Measurements from ENCODE around the gene UIMC1.

The UIMC1 gene

DNA sequence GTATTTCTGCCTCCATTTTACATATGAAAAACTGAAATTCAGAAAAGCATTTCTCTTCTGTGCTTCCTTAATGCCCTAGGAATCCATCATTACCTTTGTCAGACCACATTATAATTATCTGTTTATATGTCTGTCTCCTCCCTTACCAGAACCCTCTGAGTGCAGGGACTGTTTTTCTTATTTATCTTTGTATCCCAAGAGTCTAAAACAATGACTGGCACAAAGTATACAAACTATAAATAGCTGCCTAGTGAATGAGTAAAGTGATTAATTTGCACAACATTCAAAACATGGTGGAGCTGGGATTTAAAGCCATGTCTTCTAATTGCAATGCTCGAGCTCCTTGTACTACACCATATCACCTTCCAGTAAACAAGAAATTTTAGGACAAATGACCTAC is 58.1 kb downstream of the UIMC1 start:
- no peak for DNase-seq

DNA sequence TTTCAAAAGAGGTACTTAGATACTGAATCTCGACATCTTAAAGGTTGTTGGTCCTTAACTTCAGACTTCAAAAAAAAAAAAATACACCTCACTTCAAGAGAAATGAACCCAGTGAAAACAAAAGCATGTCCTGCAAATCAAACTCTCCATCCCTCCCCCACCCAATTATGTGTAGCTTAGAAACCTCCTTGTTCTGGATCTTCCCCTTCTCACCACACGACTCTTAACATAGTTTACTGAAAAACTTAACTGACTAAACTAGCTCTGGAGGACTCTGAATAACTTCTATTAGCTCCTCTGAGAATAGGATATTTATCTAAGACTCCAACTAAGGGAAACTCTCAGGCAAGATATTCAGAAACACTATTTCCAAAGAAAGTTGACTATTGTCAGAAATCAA is 58.7 kb downstream of the UIMC1 start:
- DNase-seq, result no peak

DNA sequence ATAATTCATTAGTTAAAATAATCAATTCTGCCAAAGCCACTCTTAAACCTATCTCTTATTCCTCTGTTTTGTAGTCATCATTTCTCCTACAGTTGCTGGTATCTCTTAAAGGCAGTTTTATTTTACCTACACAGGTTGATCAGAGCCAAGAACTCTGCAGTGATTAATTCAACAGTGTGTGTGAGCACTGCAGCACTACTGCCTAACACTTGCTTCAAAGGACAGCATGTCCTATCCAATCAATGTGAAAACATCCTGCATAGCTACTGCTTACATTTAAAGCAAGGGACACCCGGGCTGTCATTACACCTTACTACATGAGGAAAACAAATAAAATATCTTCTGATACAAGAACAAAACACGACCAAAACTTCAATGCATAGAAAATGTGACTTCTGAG is 62.3 kb downstream of the UIMC1 start:
- DNase-seq, result no peak

DNA sequence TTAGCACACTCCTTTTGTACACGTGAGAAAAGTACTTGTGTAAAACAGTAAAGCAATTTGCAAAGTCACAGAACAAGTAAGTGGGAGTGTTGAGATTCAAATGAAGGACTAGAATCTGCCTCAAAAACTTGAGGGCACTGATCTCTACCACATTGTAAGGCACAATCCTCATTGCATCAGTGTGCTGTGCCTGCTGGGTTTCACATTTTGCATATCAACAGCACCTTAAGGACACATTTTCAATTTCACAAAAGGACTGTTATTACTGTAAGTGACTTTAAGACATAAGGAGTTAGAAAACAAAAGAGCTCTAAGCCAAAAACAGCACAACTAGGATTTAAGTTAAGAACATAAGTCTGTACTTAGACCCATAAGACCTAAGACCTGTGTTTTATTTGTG is 62.8 kb downstream of the UIMC1 start:
- no peak for DNase-seq

DNA sequence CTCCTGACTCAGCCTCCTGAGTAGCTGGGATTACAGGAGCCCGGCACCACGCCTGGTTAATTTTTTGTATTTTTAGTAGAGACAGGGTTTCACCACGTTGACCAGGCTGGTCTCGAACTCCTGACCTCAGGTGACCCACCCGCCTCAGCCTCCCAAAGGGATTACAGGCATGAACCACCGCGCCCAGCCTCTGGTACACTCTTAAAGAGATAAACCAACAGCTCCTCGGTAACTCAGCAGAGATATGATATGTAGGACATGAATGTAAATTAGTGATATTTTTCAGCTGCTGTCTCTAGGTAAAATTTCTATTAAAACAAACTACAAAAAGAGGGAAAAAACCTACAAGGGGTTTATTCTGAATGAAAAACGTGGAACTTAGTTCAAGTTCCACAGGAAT is 64.6 kb downstream of the UIMC1 start:
- DNase-seq, result no peak

DNA sequence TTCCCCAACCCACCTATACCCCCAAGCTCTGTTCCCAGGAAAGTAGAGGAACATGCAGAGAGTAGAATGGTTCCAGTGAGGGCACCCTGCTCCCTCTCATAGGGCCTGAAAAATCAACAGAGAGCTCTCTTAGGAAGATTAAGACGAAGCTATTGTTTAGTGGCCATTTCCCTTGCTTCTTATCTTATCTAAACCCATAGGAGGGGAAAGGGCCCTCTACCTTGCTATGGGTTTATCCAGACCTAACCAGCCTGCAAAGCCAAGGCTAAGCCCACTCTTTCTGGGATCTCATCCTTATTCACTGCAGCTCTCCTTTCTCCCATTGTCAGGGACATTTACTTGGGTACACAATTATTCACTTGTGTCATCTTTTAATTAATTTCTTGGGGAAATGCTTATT is 68.1 kb downstream of the UIMC1 start:
- DNase-seq, result no peak

DNA sequence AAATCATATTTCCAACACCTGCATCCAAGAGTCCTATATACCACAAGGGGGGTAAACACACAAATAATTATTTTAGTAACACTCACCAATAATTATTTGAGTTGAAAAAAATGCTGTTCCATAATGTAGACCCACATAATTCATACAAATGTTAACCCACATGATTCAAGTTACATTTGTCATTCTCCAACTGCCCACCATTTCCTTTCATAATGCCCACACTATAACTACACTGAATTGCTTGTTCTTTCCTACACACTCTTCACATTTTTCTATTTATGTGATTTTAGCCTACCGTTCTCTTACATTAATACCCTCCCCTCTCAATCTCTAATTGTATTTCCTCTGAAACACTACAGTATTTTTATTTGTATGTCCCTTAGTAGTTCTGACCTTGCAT is 71.6 kb downstream of the UIMC1 start:
- no peak for DNase-seq

DNA sequence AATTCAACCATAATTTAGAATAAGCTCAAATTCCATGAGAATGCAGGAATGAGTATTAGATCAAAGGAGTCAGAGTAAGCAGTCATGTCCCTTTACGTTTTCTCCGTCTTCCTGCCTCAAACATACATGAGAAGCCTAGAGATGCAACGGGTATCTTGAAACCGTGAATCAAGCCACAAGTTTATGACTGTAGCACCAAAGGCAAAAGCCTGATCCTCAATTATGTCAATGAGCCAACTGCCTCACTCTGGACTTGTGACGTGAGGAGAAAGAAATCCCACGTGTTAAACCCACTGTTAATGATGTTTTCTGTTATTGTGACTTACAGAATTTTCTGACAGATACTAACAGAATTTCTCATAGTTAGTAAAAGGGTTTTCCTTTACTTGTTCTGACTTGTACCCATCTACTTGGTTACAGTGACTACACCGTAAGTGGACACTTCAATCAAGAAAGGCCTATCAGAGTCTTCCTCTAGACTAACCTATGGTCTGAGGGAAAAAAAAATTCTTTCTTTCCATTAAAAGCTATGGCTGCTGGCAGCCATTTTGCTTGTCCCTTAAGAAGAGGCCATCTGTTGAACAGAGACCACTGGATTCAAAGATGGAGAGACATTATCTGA is 72.2 kb downstream of the UIMC1 start:
- DNase-seq, result no peak

DNA sequence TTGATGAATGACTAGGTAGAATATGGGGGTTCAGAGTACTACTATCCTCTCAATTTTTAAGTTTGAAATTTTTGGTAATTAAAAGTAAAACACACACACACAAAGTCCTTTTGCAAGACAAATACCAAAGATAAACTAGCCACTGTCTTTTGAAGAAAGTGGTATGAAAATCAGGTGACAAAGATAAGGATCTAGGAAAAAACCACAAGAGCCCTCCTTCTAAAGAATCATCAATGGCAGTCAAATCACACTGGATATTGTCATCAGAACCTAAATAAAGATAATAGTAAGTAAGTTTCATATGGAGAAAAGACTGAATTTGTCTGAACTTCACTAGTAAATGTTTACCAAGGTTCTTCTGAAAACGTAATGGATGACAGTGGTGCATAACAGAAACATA is 76.9 kb downstream of the UIMC1 start:
- no peak for DNase-seq

DNA sequence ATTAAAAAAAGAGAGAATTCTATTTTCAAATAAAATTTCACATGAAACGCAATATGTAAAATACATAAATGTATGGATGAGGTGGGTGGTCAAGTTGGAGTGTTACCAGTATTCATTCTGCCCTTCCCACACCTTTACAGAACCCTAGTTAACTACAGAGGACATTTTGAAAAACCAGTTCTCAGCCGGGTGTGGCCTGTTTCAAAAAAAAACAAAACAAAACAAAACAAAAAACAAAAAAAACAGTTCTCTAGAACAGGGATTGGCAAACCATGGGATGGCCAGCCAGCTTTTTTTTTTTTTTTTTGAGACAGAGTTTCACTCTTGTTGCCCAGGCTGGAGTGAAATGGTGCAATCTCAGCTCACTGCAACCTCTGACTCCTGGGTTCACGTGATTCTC is 79.0 kb downstream of the UIMC1 start:
- DNase-seq, result no peak

DNA sequence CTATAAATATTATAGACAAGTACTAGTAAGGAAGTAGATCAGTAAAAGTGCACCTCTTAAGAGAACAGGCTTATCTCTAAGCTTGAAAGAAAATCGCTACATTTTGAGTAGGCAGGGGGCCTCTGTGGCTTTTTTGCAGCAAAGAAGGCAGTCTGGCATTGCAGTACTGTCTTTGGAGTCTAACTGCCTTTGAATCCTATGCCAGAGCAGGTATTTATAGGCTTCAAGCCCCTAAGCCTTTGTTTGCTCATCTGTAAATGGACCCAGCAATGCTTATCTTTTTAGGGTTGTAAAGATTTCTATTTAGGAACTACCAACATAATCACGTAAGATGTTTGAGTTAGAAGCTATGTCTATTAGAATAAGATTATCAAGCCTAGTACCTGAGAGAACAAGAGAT is 83.8 kb downstream of the UIMC1 start:
- DNase-seq, result no peak

DNA sequence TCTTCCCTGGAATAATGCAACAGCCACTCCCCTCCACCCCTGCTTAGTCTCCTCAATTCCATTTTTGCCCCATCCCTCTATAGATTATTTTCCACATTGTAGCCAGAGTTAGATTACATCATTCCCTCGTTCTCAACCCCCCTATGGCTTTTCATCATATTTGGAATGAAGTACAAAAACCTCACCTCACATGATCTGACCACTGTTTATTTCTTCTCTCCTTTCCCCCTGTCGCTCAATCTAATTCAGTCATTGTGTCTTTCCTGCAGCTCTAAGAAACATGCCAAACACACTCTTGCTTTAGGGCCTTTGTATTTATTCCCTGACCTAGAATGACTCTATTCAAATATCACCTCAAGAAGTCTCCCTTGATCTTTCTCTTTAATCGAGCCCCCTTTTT is 84.9 kb downstream of the UIMC1 start:
- DNase-seq, result no peak

DNA sequence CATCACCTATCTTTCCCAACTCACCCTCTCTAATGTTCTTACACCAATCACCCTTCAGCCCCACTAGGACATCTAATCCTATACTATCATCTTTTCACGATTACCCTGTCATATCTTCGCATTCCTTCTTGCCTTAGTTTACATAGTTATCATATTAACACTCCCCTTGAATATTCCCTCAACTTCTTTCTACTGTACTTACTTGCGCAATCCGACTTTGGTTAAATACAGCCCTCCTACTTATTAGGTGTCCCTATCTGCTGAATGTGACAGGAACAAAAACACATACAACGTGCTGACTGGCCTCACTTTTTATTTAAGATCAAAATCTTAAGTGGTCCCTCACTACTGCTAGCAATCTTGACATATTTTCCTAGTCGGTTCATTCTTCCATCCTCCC is 88.0 kb downstream of the UIMC1 start:
- no peak for DNase-seq

DNA sequence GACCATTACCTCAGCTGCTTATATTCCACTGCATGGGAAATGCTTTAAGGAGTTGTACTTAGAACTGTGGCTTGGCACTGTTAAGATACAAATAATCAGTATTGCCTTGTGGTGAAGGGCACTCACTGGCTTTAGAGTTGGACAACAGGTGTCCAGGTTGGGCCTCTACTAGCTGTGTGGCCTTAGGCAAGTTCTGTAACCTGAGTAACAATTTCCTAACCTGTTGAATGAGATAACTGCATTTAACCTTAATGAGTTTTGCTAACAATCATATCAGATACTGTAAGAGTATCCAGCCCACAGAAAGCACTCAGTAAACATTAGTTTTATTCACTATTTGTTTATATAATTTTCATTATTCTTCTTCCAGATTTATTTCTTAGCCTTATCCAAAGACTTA is 90.2 kb downstream of the UIMC1 start:
- no peak for DNase-seq

DNA sequence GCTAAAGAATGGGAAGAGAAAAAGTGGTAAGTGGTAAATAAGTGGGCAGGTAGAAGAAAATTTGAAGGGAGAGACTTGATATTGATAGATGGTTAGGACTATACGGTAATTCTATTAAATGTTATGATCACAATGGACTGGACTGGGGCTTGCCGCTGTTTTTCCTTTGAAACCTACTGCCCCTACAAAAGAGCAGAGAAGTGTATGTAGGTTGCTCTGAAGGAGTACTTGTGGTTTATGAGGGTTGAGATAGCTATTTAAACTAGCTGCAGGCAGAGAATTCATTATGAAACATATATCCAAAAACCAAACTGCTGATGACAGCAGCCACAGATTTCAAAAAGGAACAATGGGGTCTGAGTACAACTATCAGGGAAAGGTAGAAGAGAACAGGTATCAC is 90.7 kb downstream of the UIMC1 start:
- no peak for DNase-seq

DNA sequence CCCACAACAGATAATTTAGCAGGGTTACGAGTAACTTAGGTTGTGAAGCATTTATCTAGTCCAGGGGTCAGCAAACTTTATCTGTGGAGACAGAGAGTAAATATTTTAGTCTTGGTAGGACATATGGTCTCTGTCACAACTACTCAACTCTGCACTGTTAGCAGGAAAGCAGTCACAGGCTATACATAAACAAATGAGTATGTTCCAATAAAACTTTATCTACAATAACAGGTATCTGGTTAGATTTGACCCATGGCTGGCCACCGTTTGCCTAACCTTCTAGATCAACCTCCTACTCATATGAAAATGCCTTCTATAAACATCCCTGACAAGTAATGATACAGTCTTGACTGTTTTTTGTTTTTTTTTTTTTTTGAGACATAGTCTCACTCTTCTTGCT is 94.5 kb downstream of the UIMC1 start:
- DNase-seq, result no peak

DNA sequence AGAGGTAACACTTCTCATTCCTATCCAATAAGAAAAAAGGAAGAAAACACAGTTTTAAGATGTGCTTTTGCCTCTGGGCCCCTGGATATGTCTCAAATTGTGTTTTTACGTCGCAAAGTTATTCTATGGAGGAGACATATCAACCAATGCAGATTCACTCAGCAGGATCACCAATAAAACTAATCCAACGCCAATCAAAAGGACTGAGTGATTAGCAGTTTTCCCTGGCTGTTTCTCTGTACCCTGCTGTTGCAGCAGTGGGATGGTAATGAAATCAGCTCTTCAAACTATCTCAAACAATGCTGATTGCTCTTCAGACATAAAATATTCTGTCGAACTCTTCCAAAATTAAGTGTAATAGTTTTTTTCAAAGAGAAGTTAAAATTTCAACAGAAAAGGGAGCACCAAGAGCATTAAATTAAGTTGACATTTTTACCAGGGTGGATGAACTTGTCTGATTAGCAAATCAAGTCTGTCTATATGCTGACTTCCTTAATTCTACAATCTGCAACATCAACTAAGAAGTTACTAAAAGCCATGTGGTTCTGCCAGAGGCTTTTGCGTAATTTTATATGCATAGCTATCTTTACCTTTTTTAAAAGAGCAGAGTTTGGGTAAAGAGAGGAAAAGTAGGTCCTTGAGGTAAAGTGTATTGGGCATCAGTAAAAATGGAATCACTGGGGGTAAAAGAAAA is 97.8 kb downstream of the UIMC1 start:
- DNase-seq, result no peak

DNA sequence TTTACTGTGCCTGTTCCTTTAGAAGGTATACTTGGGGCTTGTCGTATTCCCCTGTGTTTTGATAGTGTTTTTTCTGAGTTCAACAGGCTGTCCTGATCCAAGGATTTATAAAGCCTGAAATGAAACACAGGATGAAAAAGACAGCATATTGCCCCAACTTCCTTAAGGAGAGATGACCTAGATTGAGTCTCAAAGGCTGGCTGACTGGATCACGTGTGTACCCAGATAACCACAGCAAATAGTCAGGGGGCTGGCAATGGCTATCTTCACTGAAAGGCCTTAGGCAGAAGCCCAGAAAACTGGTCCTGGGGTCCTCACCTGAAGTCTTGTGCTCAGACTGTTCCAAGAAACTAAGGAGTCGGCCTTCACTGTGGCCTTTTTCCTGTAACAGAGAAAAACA is 99.8 kb downstream of the UIMC1 start:
- no peak for DNase-seq

DNA sequence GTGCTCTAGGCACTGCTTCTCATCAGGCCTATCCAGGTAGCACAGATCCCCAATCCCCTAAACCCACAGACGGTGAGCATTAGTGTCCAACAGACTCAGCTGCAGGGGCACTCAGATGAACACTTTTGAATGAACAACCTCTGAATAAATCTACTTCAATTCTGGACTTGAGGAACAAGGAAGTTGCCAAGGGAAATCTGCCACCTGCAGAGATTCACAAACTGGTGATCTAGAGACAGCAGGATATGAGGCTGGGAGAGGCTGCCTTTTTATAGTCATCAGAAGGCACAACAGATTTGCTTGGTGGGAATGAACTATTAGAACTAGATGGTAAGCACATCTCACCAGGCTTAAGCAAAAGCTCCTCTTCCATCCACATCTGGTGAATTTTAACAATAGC is 100.5 kb downstream of the UIMC1 start:
- no peak for DNase-seq

DNA sequence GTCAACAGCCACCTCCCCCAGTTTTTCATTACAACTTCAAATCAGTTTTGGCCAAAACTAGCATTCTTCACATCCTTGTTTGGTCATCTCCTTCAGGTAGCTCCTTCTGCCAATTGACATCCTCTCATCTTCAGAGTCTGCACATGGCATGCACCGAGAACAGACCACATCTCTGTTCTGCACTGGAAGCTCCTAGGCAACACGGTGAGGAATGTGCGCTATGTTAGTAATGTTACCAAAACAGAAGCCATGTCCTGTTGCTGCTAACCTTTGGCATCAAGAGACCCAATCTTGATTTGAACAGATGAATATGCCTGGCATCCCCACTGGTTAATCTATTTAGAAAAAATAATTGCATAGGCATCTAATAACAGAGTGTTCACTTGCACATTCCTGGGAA is 102.3 kb downstream of the UIMC1 start:
- no peak for DNase-seq

DNA sequence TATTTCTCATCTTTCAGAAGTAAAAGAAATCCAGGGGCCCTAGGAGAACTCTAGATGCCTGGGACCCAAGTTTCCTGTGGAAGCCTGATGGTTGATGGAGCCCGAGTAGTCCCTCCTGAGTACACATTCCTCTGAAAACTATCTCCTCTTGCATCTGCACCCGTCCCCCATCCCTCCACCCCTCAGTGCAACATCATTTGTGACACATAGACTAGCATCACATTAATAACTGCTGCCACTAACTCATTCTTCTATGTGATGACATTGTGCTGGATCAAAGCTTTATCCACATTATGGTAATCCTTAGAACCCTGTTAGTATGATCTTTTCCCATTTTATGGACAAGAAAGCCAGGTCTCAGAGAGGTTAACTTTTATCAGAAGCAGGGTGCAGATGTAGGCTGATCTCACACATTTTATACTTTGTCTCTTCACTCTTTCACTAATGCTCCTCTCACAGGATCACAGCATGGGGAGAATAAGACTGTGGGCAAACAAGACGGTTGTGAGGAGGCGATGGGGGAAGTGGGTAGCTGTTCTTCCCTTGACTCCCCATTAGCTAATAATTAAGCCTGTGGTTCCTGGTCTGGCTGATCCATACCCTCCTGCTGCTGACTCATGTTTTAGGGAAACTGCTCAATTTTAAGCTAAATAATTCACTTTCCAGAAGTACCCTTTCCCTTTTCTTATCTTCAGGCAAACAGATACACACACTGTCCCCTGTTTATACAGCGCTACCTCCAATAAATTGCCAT is 103.5 kb downstream of the UIMC1 start:
- DNase-seq, result no peak

DNA sequence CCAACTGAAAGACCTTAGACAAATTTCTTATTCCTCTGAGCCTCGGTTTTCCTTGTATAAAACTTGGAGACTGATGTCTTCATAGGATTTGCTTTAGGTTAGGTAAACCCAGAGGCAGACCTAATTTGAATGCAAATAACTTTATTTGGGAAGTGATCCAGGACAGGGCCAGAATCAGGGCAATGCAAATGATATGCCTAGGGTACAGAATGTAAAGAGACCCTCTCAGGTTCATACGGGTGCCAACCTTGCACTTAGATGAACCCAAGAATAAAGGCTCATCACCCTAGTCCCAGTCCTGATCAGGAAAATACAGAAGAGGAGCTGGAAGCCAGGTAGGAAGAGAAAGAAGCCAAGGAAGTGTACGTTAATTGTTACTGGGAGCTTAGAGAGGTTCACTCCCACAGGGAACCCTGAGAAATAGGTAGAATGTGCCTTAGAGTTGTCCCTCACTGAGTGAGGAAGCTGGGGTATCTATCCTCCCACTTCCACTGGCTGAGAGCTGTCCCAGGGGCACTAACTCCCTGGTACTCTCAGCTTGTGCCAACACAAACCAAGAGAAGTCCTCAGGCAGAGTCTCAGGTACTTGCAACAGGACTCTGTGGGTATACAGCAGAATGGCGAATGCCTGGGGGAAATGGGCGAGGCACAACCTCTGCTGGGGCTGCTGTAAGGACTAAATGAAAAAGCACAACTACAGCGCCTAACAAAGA is 104.3 kb downstream of the UIMC1 start:
- DNase-seq, result no peak

DNA sequence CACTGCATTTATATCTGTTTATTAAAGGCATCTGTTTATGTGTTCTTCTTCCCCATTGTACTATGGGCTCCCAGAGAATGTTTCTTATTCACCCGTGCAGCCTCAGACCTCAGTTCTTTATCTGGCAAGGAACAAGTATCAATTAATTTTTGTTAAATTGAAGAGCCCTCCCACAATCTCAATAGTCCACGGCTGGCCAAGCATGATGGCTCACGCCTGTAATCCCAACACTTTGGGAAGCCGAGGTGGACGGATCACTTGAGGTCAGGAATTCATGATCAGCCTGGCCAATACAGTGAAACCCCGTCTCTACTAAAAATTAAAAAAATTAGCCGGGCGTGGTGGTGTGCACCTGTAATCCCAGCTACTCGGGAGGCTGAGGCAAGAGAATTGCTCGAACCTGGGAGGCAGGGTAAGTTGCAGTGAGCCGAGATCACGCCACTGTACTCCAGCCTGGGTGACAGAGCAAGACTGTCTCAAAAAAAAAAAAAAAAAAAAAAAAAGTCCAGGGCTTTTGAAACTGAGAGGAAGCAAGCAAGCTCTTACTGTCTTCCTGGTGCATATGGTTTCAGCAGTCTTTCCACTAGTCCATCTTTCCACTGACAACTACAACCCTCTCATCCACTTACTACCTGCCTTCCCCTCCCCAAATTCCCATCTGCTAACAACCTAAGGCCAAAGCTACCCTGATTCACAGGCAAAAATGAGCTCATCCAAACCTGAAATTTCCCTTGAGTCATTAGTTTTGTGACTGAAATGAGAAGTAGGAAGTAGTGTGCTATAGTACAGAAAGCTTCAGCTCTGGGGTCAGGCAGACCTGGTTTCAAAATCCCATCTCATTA is 105.1 kb downstream of the UIMC1 start:
- no peak for DNase-seq
